ENCODE data around the gene GMPS.
"Not testable (repeated sequence)": the region's sequence is repeated elsewhere in the genome, so short reads cannot be mapped to it uniquely, and the experiment has no call there.

The GMPS gene

DNA sequence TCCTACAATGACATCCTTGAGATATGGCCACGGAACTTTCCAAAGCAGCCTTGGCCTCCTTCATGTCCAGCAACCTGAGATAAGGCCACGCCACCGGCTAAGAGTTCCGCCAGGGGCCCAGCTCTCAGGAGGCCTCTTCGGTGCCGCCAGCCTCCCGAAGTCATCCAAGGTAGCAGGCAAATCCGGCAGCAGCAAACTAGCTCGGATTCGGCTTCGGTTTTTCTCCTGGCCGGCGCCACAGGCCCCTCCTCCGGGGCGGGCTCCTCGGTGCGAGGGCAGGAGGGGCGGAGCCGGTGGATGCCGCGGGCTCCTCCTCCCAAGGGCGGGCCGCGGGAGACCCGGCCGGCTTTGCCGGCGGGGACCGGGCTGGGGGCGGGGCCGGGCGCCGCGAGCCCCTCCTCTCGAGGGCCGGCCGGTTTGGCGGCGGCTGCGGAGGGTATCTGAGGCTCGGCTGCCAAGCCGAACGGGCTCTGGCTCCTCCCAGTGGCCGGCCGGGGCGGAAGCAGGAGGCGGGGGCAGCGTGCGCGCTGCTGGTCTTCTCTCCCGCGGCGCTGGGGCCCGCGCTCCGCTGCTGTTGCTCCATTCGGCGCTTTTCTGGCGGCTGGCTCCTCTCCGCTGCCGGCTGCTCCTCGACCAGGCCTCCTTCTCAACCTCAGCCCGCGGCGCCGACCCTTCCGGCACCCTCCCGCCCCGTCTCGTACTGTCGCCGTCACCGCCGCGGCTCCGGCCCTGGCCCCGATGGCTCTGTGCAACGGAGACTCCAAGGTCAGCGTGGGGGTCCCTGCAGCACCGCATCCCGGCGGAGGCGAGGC is at the start of gene GMPS:
Gene GMPS, plus strand, starts transcription at position 518 of the 812 bp plus-strand sequence. Its CDS starts 221 bp downstream, at position 739.
- peak; percentile 71 to 75 for DNase-seq

DNA sequence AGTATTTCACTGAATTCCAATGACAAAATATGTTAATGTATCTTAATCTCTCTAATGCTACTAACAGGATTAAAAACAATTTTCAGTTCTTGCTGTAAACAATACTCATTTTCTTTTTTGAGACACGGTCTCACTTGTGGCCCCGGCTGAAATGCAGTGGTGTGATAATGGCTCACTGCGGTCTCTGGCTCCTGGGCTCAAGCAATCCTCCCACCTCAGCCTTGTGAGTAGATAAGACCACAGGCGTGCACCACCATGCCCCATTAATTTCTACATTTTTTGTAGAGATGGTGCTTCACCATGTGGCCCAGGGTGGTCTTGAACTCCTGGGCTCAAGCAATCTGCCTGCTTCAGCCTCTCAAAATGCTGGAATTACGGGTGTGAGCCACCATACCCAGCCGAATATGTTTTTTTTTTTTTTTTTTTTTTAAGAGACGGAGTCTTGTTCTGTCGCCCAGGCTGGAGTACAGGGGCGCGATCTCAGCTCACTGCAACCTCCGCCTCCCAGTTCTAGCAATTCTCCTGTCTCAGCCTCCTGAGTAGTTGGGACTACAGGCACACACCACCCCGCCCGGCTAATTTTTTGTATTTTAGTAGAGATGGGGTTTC is 41.9 kb upstream of the GMPS start:
- DNase-seq, result not testable (repeated sequence)

DNA sequence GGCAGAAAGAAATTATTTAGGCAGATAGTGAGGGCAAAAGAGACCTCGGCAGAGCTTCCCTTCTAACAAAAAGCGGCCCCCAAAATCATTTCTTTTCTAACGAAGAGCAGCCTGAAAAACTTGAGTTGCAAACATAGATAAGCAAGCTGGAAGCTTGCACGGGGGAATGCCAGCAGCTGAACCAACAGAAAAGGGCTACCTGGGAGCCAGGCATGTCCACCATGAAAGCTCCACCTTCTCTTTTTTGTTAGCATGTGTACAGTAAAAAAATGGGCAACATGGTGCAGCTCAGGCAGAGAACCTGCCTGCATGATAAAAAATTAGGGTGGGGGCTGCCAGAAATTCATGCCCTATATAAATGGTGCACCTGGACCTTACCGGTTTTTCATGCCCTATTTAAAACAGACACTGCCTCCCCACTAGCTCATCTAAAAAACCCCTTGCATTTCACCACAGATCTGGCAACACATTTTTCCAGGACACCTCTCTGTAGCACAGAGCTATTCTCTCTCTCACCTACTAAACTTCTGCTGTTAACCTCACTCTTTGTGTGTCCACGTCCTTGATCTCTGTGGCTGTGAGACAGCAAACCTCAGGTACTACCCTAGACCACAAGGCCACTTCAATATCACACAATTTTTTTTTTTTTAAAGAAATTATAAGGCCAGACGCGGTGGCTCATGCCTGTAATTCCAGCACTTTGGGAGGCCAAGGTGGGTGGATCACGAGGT is 34.9 kb upstream of the GMPS start:
- no peak for DNase-seq

DNA sequence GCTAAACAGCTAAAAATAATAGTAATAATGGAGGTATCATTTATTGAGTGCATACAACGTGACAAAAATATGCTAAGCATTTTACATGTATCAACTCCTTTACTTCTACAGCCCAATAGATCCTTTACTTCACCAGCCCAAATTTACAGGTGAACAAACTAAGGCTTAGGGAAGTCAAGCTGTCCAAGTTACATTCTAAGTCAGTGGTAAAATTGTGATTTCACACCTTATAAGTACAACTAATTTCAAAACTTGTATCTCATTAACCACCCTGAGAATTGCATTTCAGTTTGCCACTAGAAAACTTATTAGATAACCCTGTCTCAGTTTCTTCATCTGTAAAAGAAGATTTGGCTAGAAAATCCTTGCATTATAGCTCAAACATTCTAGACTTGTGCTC is 26.9 kb upstream of the GMPS start:
- no peak for DNase-seq

DNA sequence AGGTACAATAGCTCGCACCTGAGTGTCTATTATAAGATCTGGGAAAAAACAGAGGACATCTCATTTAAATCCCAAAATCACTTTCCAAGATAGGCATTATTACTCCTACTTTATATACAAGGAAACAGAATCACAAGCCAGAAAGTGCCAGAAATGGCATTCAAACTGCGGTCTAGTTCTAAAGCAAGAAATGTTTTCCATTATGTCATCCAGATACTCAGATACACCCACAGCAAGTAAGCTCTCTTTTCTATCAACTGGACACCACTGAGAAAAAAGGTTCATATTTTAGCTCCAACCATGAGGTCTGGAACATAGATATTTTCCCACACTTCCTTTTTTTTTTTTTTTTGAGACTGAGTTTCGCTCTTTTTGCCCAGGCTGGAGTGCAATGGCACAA is 24.3 kb upstream of the GMPS start:
- DNase-seq, result no peak

DNA sequence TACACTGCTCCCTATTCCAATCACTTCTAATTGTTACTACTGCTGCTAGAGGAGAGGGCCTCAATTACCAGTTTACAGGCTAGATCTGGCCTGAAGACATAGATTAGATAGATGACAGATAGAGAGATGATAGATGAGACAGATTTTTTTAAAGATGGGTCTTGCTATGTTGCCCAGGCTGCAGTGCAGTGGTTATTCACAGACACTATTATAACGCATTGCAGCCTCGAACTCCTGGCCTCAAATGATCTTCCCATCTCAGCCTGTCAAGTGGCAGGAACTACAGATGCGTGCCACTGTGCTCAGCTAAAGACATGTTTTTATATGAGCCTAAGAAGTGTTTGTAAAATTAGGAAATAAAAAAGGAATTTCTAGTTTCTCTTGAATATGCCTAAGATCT is 22.5 kb upstream of the GMPS start:
- DNase-seq, result no peak

DNA sequence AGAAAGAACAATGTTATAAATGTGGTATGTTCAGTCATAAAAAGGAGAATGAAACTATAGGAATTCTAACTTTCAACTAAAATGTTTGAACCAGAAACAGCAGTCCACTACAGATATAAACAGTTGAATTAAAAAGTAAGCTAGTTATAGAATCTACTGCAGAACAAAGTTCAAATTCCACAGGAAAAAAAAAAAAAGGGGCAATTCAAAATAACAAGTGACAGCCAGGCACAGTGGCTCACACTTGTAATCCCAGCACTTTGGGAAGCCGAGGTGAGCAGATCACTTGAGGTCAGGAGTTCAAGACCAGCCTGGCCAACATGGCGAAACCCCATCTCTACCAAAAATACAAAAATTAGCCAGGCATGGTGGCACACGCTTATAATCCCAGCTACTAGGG is 21.0 kb upstream of the GMPS start:
- DNase-seq, result not testable (repeated sequence)

DNA sequence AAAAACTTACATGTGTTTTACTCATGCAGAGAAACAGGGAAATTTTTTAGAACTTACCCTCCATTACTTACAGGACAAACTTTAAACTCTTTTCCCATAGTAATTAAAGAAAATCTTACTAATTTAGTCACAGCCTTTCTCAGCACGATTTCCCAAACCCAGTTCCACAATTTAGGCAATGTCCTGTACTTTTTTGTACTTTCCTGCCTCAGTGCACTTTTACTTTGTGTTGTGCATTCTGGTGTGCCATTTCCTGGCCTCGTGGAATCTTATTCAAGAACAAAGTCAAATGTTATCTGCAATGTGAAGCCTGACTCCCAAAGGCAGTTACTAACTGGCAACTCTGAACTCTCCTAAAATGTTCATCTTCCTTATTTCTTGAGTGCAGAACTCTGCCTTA is 18.1 kb upstream of the GMPS start:
- DNase-seq, result no peak

DNA sequence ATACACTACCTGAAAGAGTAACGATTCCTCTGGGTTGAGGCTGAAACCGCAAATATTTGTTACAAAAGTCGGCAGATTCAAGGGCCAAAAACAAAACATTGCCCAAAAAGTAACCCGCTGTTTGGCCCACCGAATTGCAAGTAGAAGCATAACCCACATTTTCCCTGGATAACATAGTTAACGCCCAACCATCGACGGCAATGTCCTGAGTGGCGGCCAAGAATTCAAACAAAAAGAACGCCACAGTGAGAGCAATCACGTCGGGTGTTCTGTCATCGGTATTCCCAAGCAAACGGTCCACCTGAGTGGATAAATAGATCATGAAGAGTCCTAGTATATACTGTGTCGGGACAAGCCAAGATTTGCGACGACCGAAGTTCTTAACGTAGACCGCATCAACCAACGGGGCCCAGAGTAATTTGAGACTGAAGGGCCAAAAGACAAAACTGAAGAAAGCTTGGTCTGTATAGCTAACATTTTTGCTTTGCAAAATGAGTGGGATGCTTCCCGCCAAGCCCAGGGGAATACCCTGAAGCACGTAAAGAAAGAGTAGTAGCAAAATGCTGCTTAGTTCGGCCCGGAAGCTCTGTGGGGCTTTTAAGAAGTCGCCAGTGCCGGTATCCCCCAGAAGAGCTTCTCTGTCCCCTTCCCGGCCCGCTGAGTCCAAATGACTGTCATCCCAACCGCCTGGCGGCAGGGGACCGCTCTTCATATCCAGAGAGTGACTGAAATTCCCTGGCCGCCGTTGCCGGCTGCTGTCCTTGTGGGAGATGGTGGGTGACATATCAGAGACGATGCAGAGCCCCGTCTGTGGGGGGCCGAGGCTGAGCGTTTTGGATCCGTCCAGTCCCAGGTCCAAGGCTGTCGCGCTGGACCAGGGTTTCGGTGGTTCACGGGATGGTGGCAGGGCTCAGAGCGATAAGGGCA is 17.0 kb upstream of the GMPS start:
- DNase-seq, result no peak

DNA sequence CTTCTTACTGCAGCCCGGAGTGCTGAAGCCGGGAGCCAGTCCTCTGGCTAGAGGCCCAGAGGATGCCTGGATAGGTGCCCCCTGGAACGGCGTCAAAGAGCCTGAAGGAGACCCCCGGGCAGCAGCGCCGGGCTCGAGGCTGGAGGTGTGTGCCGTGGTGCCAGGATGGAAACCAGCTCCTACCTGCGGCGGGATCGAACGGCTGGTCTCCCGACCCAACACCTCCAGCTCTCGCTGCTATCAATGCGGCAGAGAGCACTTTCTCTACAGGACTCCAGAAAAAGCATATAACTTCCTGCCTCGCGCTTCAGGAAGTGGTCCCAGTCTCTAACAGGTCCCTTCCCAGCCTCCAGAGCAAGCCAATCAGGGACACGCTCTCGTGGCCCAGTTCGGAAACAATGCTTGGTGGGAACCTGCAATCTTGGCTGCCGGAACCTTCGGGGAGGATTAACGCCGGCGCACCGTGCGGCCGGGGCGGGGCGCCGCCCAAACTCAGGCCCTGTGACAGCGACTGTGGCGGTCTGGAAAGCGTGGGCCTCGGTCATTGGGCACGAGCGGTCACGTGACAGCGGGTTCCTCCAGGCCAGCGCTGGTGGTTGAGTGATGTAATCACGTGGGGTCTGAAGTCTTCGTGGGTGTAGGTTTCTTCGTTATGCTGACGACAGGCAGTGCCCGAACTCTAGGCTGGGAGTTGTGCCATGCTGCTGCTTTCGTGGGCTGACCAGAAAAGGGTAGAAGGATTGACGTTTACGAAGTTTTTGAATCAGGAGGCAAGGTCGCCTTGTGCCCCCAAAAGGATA is 16.1 kb upstream of the GMPS start, which contains the start of gene SLC33A1:
Gene SLC33A1, minus strand, starts transcription at position 287 of the 800 bp plus-strand sequence. CDS start 430 bp downstream, outside the sequence.
- peak; percentile 88 to 97 for DNase-seq

DNA sequence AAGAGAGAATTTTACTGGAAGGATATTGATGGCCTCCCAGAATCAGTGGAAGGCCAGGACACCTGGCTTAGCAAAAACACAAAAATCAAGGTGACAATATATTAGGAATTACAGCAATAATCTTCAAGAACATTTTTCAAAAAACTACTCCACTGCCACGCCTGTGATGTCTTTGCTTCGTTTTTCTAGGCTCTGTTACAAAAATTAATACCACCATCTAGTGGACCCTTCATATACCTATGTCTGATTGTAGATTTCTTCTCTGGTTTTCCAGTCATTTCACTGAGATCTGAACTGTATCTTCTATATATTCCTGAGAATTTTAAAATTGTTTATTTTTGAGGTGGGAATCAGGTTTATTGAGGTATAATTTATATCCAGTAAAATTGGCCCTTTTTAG is 10.6 kb upstream of the GMPS start:
- DNase-seq, result no peak

DNA sequence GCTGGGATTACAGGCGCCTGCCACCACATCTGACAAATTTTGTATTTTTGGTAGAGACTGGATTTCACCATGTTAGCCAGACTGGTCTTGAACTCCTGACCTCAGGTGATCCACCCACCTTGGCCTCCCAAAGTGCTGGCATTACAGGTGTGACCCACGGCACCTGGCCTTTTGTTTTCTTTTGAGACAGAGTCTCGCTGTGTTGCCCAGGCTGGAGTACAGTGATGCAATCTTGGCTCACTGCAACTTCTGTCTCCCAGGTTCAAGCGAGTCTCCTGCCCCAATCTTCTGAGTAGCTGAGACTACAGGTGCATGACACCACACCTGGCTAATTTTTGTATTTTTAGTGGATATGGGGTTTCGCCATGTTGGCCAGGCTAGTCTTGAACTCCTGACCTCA is 10.0 kb upstream of the GMPS start:
- not testable (repeated sequence) for DNase-seq

DNA sequence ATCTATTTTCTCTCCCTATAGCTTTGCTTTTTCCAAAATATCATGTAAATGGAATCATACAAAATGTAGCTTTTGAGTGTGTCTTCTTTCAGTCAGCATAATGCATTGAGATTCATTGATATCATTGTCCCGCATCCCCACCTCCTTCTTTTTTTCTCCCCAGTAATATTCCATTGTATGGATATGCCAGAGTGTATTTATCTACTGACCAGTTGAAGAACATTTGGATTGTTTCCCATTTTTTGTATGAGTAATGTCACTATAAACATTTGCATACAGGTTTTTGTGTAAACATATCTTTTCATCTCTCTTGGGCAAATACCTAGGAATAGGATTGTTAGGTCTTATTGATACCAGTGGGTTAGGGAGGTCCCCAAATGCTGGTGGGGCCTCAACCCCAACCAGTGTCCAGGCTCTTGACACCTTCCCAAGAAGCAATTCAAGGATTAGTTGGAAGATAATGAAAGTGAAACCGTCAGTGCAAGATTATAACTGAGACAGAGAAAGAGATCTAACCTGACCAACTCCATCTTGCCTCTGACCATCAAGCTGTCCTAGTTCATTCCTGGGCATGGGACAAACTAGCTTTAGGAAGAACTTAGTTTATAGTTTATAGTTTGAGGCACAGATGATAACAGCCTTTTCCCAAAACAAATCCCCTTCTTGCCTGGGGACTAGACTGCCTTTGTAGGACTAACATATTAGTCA is 8.8 kb upstream of the GMPS start:
- DNase-seq, result no peak

DNA sequence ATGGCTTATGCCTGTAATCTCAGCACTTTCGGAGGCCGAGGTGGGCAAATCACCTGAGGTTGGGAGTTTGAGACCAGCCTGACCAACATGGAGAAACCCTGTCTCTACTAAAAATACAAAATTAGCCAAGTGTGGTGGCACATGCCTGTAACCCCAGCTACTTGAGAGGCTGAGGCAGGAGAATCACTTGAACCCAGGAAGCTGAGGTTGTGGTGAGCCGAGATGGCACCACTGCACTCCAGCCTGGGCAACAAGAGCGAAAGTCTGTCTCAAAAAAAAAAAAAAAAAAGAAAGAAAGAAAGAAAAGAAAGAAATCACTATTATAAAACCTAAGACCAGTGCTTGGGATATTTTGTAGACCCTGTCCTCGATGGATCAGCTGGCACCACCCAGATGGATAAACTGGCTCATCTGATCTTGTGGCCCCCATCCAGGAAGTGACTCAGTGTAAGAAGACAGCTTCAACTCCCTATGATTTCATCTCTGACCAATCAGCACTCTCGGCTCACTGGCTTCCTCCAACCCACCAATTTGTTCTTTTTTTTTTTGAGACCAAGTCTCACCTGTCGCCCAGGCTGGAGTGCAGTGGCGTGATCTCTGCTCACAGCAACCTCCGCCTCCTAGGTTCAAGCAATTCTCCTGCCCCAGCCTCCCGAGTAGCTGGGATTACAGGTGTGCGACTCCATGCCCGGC is 8.0 kb upstream of the GMPS start:
- DNase-seq, result not testable (repeated sequence)

DNA sequence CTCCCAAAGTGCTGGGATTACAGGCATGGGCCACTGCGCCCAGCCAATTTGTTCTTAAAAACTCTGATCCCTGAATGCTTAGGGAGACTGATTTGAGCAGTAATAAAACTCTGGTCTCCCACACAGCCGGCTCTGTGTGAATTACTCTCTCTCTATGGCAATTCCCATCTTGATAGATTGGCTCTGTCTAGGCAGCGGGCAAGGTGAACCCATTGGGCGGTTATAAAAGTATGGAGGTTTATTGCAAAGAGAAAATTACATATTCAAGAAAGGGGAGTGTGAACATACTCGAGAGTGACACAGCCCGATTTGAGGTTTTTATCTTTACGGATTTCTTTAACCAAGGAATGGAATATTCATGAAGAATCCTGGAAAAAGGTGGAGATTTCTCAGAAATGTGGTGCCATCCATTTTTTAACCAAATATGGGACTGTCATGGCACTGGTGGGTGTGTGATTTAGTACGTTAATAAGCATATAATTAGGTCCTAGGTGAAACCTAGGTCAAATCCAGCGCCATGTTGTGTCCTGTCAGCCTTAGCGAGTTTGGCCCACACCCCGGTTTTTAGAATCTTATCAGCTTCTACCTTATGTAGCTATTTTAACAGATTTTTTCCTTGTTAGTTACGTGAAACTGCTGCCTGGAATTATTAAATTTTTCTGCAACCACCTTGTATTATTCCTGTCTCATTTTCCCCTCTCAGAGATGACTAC is 7.2 kb upstream of the GMPS start:
- DNase-seq, result no peak

DNA sequence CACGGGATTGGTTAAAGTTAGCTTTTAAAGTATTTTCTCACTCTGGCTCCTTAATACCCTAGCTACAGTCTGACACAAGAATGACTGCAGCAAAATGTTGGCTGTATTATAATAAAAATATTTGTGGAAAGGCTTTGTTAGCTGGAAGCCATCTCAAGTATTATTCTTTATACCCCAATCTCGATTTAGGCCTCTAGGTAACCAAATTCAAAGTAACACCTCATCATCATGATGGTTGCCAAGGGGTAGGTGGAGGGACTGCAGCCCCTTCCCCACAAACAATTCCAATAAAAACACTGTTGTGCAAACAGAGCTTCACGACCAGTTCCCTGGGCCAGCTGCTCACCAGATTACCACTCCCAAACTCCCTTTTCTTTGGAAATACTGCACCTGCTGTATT is 759 bp upstream of the GMPS start:
- no peak for DNase-seq

DNA sequence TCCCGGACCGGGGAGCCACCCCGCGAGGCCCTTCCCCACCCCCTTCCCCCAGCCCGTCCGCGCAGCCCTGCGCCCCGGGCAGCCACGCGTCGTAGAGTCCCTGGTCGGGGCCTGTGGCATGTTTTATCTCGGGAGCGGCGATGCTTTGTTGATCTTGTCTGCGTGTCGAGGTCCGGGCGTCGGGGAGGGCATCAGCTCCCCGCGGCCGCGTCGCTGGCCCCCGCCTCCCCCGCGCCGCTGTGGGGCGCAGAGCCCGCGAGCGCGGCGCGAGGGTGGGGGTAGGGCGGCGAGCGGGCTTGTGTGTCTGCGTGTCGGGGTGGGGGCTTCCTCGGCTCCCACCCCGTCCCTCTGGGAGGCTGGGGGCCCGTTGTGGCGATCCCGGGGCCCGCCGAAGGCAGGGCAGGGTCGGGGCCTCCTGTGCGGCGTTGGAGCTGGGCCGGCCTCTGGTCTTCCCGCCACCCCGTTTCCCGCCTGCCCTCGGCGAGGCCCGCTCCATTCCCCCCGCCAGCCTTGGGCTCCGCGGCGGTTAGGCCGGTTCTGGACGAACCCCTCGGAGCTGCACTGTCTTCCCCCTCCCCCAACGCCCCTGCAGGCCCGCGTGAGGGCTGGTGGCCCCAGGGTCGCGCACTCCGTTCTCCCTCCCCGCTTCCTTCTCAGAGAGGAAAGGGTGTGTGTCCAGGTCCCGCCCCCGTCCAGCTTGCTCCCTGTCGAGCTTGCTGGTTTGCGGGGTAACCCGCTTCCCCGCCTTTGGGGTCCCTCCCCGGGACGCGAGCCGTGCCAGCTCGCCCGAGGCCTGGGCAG is 695 bp downstream of the GMPS start:
- DNase-seq, result no peak

DNA sequence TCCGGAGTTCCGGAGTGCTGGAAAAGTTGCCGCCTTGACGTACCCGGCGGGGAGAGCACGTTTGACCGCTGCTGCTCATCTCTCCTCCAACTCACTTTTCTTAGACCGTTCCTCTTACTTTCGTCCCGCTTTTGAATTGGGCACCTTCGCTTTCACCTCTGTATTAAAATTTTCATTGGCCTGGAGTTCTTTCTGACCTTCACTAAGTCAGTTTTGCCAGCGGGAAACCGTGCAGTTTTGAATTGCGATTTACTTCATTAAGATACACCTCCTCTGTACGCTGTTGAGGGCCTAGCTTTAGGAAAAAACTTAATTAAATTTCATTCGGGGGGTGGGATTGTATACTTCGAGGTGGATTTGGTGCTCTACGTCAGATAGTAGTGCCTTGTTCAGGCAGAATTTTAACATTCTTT is 1.3 kb downstream of the GMPS start:
- no peak for DNase-seq

Measured in cerebellar nuclear complex (tissue), 1 donor.